AG10803 (cell line): Measurements from ENCODE around the gene GLT8D1.

Experiments used
- DNase-seq: peaks from one replicate; pipeline ENCODE4 v3.0.0; 2010; ENCODE audit warnings: low read depth
- H3K4me3 ChIP-seq: 2 replicates; pipeline ENCODE4 v1.5.1; 2011; ENCODE audit warnings: mild to moderate bottlenecking, low read length, control low read depth
- CTCF ChIP-seq: conservative IDR thresholded peaks from 2 replicates; pipeline ENCODE4 v1.5.1; 2011; ENCODE audit warnings: mild to moderate bottlenecking, low read length, control low read depth, inconsistent platforms

Gene GLT8D1

GRCh38 chr3:52655895-52656294 is 49.7 kb downstream of the GLT8D1 start:
- TF ChIP-seq CTCF, result no peak
- no peak overlapping the region for H3K4me3 ChIP-seq
- no peak for DNase-seq

GRCh38 chr3:52651592-52651991 is 54.0 kb downstream of the GLT8D1 start:
- DNase-seq, result no peak

GRCh38 chr3:52650439-52650838 is 55.2 kb downstream of the GLT8D1 start:
- no peak overlapping the region for H3K4me3 ChIP-seq
- no peak for TF ChIP-seq CTCF
- DNase-seq, result no peak

More at GRCh38 chr3:52651592-52651991, 54.0 kb downstream of the GLT8D1 start:
- no peak for TF ChIP-seq CTCF
- no peak overlapping the region for H3K4me3 ChIP-seq

- TF ChIP-seq CTCF, result no peak
- DNase-seq, result peak; percentile 74
- H3K4me3 ChIP-seq, result no peak overlapping the region
Measured at GRCh38 chr3:52649461-52650210, 56.0 kb downstream of the GLT8D1 start.

- TF ChIP-seq CTCF, result no peak
- DNase-seq, result no peak
- H3K4me3 ChIP-seq, result no peak overlapping the region
Measured at GRCh38 chr3:52645549-52645948, 60.0 kb downstream of the GLT8D1 start.
